ENCODE data around the gene FOXC2. TPM values are rescaled to one million over a fixed set of nuclear protein-coding genes. Genes with fewer than 3 reads are reported as not detected.

Gene FOXC2
- polyA plus RNA-seq, 1 donor = 0.96 TPM

GRCh38 chr16:86532526-86532815 is 34.2 kb upstream of the FOXC2 start:
- H3K36me3 ChIP-seq (ENCODE audit: control insufficient read depth, insufficient read depth, low read length) = peaks cover 17% of the 10 kb centered on the region
- no peaks in the 10 kb centered on the region for H3K27me3 ChIP-seq (ENCODE audit: control insufficient read depth, insufficient read depth, low read length)
- DNase-seq = no peak
- H3K4me1 ChIP-seq (ENCODE audit: control insufficient read depth, insufficient read depth, low read length) = no peaks in the 10 kb centered on the region
- no peak overlapping the region for H3K4me3 ChIP-seq (ENCODE audit: low read length)
- no CpG with 5 or more reads among the region's 7 CpGs for WGBS (ENCODE audit: insufficient coverage, low lambda C conversion rate)
- peaks cover 4% of the 10 kb centered on the region for H3K9me3 ChIP-seq (ENCODE audit: control insufficient read depth, low read depth, low read length)
- no peak overlapping the region for H3K27ac ChIP-seq (ENCODE audit: low read length)

GRCh38 chr16:86533076-86533475 is 33.6 kb upstream of the FOXC2 start:
- no peak for DNase-seq
- WGBS (ENCODE audit: insufficient coverage, low lambda C conversion rate) = no CpG with 5 or more reads among the region's 8 CpGs
- no peaks in the 10 kb centered on the region for H3K27me3 ChIP-seq (ENCODE audit: control insufficient read depth, insufficient read depth, low read length)
- peaks cover 4% of the 10 kb centered on the region for H3K9me3 ChIP-seq (ENCODE audit: control insufficient read depth, low read depth, low read length)
- H3K4me3 ChIP-seq (ENCODE audit: low read length) = no peak overlapping the region
- no peaks in the 10 kb centered on the region for H3K4me1 ChIP-seq (ENCODE audit: control insufficient read depth, insufficient read depth, low read length)
- H3K27ac ChIP-seq (ENCODE audit: low read length) = no peak overlapping the region
- H3K36me3 ChIP-seq (ENCODE audit: control insufficient read depth, insufficient read depth, low read length) = peaks cover 23% of the 10 kb centered on the region

- peaks cover 29% of the 10 kb centered on the region for H3K36me3 ChIP-seq (ENCODE audit: control insufficient read depth, insufficient read depth, low read length)
- H3K4me1 ChIP-seq (ENCODE audit: control insufficient read depth, insufficient read depth, low read length) = no peaks in the 10 kb centered on the region
- WGBS (ENCODE audit: insufficient coverage, low lambda C conversion rate) = 67% methylated on average over 1 of the region's 8 CpGs
- H3K27me3 ChIP-seq (ENCODE audit: control insufficient read depth, insufficient read depth, low read length) = no peaks in the 10 kb centered on the region
- H3K9me3 ChIP-seq (ENCODE audit: control insufficient read depth, low read depth, low read length) = no peaks in the 10 kb centered on the region
- DNase-seq = no peak
- no peak overlapping the region for H3K27ac ChIP-seq (ENCODE audit: low read length)
- no peak overlapping the region for H3K4me3 ChIP-seq (ENCODE audit: low read length)
These were observed 32.8 kb upstream of the FOXC2 start for GRCh38 chr16:86533767-86534351.

- no CpG with 5 or more reads among the region's 18 CpGs for WGBS (ENCODE audit: insufficient coverage, low lambda C conversion rate)
These were observed 31.6 kb upstream of the FOXC2 start for GRCh38 chr16:86534779-86535615.

GRCh38 chr16:86536621-86537020 is 30.0 kb upstream of the FOXC2 start:
- peaks cover 55% of the 10 kb centered on the region for H3K36me3 ChIP-seq (ENCODE audit: control insufficient read depth, insufficient read depth, low read length)

More at GRCh38 chr16:86534779-86535615, 31.6 kb upstream of the FOXC2 start:
- Histone ChIP-seq H3K9me3 (ENCODE audit: control insufficient read depth, low read depth, low read length) (no peaks in the 10 kb centered on the region), H3K4me3 (ENCODE audit: low read length) (no peak overlapping the region), H3K27ac (ENCODE audit: low read length) (no peak overlapping the region), H3K36me3 (ENCODE audit: control insufficient read depth, insufficient read depth, low read length) (peaks cover 40% of the 10 kb centered on the region), H3K27me3 (ENCODE audit: control insufficient read depth, insufficient read depth, low read length) (no peaks in the 10 kb centered on the region), H3K4me1 (ENCODE audit: control insufficient read depth, insufficient read depth, low read length) (no peaks in the 10 kb centered on the region)
- no peak for DNase-seq

GRCh38 chr16:86537486-86537885 is 29.1 kb upstream of the FOXC2 start:
- Histone ChIP-seq H3K4me1 (ENCODE audit: control insufficient read depth, insufficient read depth, low read length) (no peaks in the 10 kb centered on the region), H3K36me3 (ENCODE audit: control insufficient read depth, insufficient read depth, low read length) (peaks cover 58% of the 10 kb centered on the region), H3K9me3 (ENCODE audit: control insufficient read depth, low read depth, low read length) (no peaks in the 10 kb centered on the region), H3K27ac (ENCODE audit: low read length) (no peak overlapping the region), H3K27me3 (ENCODE audit: control insufficient read depth, insufficient read depth, low read length) (no peaks in the 10 kb centered on the region), H3K4me3 (ENCODE audit: low read length) (no peak overlapping the region)
- DNase-seq = no peak
- no CpG with 5 or more reads among the region's 4 CpGs for WGBS (ENCODE audit: insufficient coverage, low lambda C conversion rate)

More at GRCh38 chr16:86536621-86537020, 30.0 kb upstream of the FOXC2 start:
- no peak overlapping the region for H3K27ac ChIP-seq (ENCODE audit: low read length)
- H3K4me3 ChIP-seq (ENCODE audit: low read length) = no peak overlapping the region
- H3K4me1 ChIP-seq (ENCODE audit: control insufficient read depth, insufficient read depth, low read length) = no peaks in the 10 kb centered on the region
- WGBS (ENCODE audit: insufficient coverage, low lambda C conversion rate) = no CpG with 5 or more reads among the region's 17 CpGs
- no peak for DNase-seq
- H3K9me3 ChIP-seq (ENCODE audit: control insufficient read depth, low read depth, low read length) = no peaks in the 10 kb centered on the region
- H3K27me3 ChIP-seq (ENCODE audit: control insufficient read depth, insufficient read depth, low read length) = no peaks in the 10 kb centered on the region

- H3K27me3 ChIP-seq (ENCODE audit: control insufficient read depth, insufficient read depth, low read length) = no peaks in the 10 kb centered on the region
- no peaks in the 10 kb centered on the region for H3K4me1 ChIP-seq (ENCODE audit: control insufficient read depth, insufficient read depth, low read length)
- peaks cover 66% of the 10 kb centered on the region for H3K36me3 ChIP-seq (ENCODE audit: control insufficient read depth, insufficient read depth, low read length)
- no peak overlapping the region for H3K4me3 ChIP-seq (ENCODE audit: low read length)
- H3K27ac ChIP-seq (ENCODE audit: low read length) = no peak overlapping the region
- no CpG with 5 or more reads among the region's 17 CpGs for WGBS (ENCODE audit: insufficient coverage, low lambda C conversion rate)
- no peaks in the 10 kb centered on the region for H3K9me3 ChIP-seq (ENCODE audit: control insufficient read depth, low read depth, low read length)
- DNase-seq = no peak
These were observed 28.3 kb upstream of the FOXC2 start for GRCh38 chr16:86538196-86538780.

- Histone ChIP-seq H3K27me3 (ENCODE audit: control insufficient read depth, insufficient read depth, low read length) (no peaks in the 10 kb centered on the region), H3K4me1 (ENCODE audit: control insufficient read depth, insufficient read depth, low read length) (no peaks in the 10 kb centered on the region), H3K36me3 (ENCODE audit: control insufficient read depth, insufficient read depth, low read length) (peaks cover 75% of the 10 kb centered on the region), H3K9me3 (ENCODE audit: control insufficient read depth, low read depth, low read length) (no peaks in the 10 kb centered on the region), H3K4me3 (ENCODE audit: low read length) (no peak overlapping the region), H3K27ac (ENCODE audit: low read length) (no peak overlapping the region)
- DNase-seq = no peak
- WGBS (ENCODE audit: insufficient coverage, low lambda C conversion rate) = no CpG with 5 or more reads among the region's 6 CpGs
These were observed 25.7 kb upstream of the FOXC2 start for GRCh38 chr16:86540894-86541293.

GRCh38 chr16:86541560-86541959 is 25.1 kb upstream of the FOXC2 start:
- H3K36me3 ChIP-seq (ENCODE audit: control insufficient read depth, insufficient read depth, low read length) = peaks cover 79% of the 10 kb centered on the region
- H3K27me3 ChIP-seq (ENCODE audit: control insufficient read depth, insufficient read depth, low read length) = no peaks in the 10 kb centered on the region

GRCh38 chr16:86542756-86543750 is 23.6 kb upstream of the FOXC2 start:
- no peak overlapping the region for H3K27ac ChIP-seq (ENCODE audit: low read length)
- peaks cover 80% of the 10 kb centered on the region for H3K36me3 ChIP-seq (ENCODE audit: control insufficient read depth, insufficient read depth, low read length)
- DNase-seq = no peak
- WGBS (ENCODE audit: insufficient coverage, low lambda C conversion rate) = 100% methylated on average over 1 of the region's 21 CpGs
- H3K4me3 ChIP-seq (ENCODE audit: low read length) = no peak overlapping the region
- no peaks in the 10 kb centered on the region for H3K4me1 ChIP-seq (ENCODE audit: control insufficient read depth, insufficient read depth, low read length)
- H3K27me3 ChIP-seq (ENCODE audit: control insufficient read depth, insufficient read depth, low read length) = no peaks in the 10 kb centered on the region
- no peaks in the 10 kb centered on the region for H3K9me3 ChIP-seq (ENCODE audit: control insufficient read depth, low read depth, low read length)

More at GRCh38 chr16:86541560-86541959, 25.1 kb upstream of the FOXC2 start:
- no peaks in the 10 kb centered on the region for H3K9me3 ChIP-seq (ENCODE audit: control insufficient read depth, low read depth, low read length)
- no CpG with 5 or more reads among the region's 11 CpGs for WGBS (ENCODE audit: insufficient coverage, low lambda C conversion rate)
- no peak for DNase-seq
- no peak overlapping the region for H3K27ac ChIP-seq (ENCODE audit: low read length)
- no peaks in the 10 kb centered on the region for H3K4me1 ChIP-seq (ENCODE audit: control insufficient read depth, insufficient read depth, low read length)
- H3K4me3 ChIP-seq (ENCODE audit: low read length) = no peak overlapping the region
